GM18867 (cell line): ENCODE data around the gene RPL28.
"Not testable (repeated sequence)": the region's sequence is repeated elsewhere in the genome, so short reads cannot be mapped to it uniquely, and the experiment has no call there.

Experiments
- ATAC-seq: cut with Tn5 transposase; IDR thresholded peaks from one replicate; pipeline ENCODE4 v1.9.1; 2021; ENCODE audit warnings: mild to moderate bottlenecking, moderate library complexity; ENCODE audit not compliant: unreplicated experiment

Gene RPL28

GRCh38 chr19:55446060-55446459 lies 60.3 kb downstream of the RPL28 start:
- ATAC-seq: no peak

GRCh38 chr19:55447421-55448174 lies 61.9 kb downstream of the RPL28 start:
- ATAC-seq: no peak

- not testable (repeated sequence) for ATAC-seq
These were observed 62.4 kb downstream of the RPL28 start for GRCh38 chr19:55448175-55448490.

GRCh38 chr19:55449469-55449868 lies 63.7 kb downstream of the RPL28 start:
- ATAC-seq: no peak

- ATAC-seq: no peak
These were observed 65.6 kb downstream of the RPL28 start for GRCh38 chr19:55451163-55451964.

GRCh38 chr19:55451965-55452748 lies 66.4 kb downstream of the RPL28 start:
- no peak for ATAC-seq
